Stimulated activated CD4-positive, alpha-beta T cell treated with anti-CD3 and anti-CD28 coated beads, Interleukin-1b, Interleukin-23, amount 100 ng/mL, for 4 hours (primary cell): ENCODE results near the gene LSM7.
"Not testable (repeated sequence)": the region's sequence is repeated elsewhere in the genome, so short reads cannot be mapped to it uniquely, and the experiment has no call there.

Experiments
- DNase-seq, 2 donors: peaks; one replicate each; pipeline ENCODE4 v3.0.0-alpha.2; 2020; ENCODE audit warnings: low read depth in 2 of 2

Gene LSM7

GRCh38 chr19:2302319-2303210 is 25.8 kb downstream of the LSM7 start:
- DNase-seq, result no peak

- no peak for DNase-seq
Measured at GRCh38 chr19:2300533-2300932, 27.9 kb downstream of the LSM7 start.

GRCh38 chr19:2296141-2296540 is 32.2 kb downstream of the LSM7 start:
- no peak for DNase-seq

- DNase-seq, result no peak
Measured at GRCh38 chr19:2294687-2295335, 33.6 kb downstream of the LSM7 start.

- no peak for DNase-seq
Measured at GRCh38 chr19:2291185-2291751, 37.1 kb downstream of the LSM7 start.

- DNase-seq, result no peak
Measured at GRCh38 chr19:2290441-2291184, 37.8 kb downstream of the LSM7 start.

- DNase-seq, result peak in 1 of 2 donors; percentile 25
Measured at GRCh38 chr19:2289714-2290435, 38.5 kb downstream of the LSM7 start.

- DNase-seq, result no peak
Measured at GRCh38 chr19:2288818-2289713, 39.3 kb downstream of the LSM7 start.

- DNase-seq, result no peak
Measured at GRCh38 chr19:2288338-2288817, 40.0 kb downstream of the LSM7 start.

- DNase-seq, result no peak
Measured at GRCh38 chr19:2287585-2288337, 40.6 kb downstream of the LSM7 start.

GRCh38 chr19:2286402-2287140 is 41.8 kb downstream of the LSM7 start:
- DNase-seq, result no peak

GRCh38 chr19:2283835-2284507 is 44.4 kb downstream of the LSM7 start:
- no peak for DNase-seq

GRCh38 chr19:2282862-2283237 is 45.5 kb downstream of the LSM7 start:
- no peak for DNase-seq

GRCh38 chr19:2282062-2282861 is 46.1 kb downstream of the LSM7 start, which contains the start of gene PEAK3:
Gene PEAK3, minus strand, starts transcription at chr19:2282175. Its CDS starts 1,244 bp downstream, at chr19:2280931.
- no peak for DNase-seq

- DNase-seq, result not testable (repeated sequence)
Measured at GRCh38 chr19:2281265-2282061, 46.9 kb downstream of the LSM7 start.

- no peak for DNase-seq
Measured at GRCh38 chr19:2280633-2281264, 47.6 kb downstream of the LSM7 start.
